ENCODE measurements around the gene TFR2.

TFR2 gene

GRCh38 chr7:100612730-100613390 is 28.5 kb downstream of the TFR2 start:
- DNase-seq (ENCODE audit: low spot score): no peak

- DNase-seq (ENCODE audit: low spot score): peak; percentile 98
Measured at GRCh38 chr7:100611983-100612729, 29.2 kb downstream of the TFR2 start, which contains the start of gene MOSPD3. MOSPD3 (plus strand) TSS chr7:100612540; CDS start chr7:100612792, 252 bp downstream.

- no peak for DNase-seq (ENCODE audit: low spot score)
Measured at GRCh38 chr7:100609958-100610357, 31.4 kb downstream of the TFR2 start.

GRCh38 chr7:100607111-100607510 is 34.2 kb downstream of the TFR2 start:
- DNase-seq (ENCODE audit: low spot score): no peak

- DNase-seq (ENCODE audit: low spot score): no peak
Measured at GRCh38 chr7:100606313-100606712, 35.0 kb downstream of the TFR2 start.

GRCh38 chr7:100604976-100605911 is 36.1 kb downstream of the TFR2 start:
- DNase-seq (ENCODE audit: low spot score): no peak

DNA sequence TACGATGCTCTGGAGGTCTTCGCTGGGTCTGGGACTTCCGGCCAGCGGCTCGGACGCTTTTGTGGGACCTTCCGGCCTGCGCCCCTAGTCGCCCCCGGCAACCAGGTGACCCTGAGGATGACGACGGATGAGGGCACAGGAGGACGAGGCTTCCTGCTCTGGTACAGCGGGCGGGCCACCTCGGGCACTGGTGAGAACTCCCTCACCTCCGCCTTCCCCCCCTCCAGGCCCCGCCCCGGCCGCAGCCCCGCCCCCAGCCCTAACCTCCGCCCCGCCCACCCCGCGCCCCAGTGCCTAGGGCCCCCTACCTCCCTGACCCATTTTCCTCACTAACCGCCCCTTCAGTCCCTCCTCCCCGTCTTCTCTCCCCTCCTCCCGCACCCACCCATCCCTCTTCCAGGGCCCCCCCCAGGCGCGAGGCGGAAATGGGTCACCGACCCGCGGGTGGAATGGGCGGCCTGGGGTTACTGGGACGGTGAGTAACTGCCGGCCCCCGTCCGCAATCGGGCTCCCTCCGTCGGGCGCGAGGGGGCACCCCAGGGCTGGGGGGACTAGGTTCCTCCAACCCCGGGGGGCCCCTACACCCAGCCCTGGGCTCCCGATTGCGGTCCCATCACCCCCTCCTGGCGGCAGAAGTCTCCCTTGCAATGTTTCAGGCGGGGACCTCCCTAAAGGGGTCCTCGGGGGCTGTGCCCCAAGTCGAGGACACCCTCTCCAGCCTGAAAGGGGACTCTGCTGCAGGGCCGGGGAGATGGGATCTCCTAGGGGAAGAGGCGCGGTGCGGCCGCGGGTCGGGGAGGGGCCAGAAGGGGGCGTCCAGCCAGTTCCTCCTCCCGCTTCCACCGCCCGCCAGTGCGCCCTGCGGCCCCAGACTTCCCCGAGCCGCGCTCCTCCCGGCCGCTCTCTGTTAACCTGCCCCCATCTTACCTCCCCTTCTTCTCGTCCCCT is 37.0 kb downstream of the TFR2 start:
- DNase-seq (ENCODE audit: low spot score): peak; percentile 91

- DNase-seq (ENCODE audit: low spot score): no peak
Measured at GRCh38 chr7:100603726-100604027, 37.7 kb downstream of the TFR2 start.

DNA sequence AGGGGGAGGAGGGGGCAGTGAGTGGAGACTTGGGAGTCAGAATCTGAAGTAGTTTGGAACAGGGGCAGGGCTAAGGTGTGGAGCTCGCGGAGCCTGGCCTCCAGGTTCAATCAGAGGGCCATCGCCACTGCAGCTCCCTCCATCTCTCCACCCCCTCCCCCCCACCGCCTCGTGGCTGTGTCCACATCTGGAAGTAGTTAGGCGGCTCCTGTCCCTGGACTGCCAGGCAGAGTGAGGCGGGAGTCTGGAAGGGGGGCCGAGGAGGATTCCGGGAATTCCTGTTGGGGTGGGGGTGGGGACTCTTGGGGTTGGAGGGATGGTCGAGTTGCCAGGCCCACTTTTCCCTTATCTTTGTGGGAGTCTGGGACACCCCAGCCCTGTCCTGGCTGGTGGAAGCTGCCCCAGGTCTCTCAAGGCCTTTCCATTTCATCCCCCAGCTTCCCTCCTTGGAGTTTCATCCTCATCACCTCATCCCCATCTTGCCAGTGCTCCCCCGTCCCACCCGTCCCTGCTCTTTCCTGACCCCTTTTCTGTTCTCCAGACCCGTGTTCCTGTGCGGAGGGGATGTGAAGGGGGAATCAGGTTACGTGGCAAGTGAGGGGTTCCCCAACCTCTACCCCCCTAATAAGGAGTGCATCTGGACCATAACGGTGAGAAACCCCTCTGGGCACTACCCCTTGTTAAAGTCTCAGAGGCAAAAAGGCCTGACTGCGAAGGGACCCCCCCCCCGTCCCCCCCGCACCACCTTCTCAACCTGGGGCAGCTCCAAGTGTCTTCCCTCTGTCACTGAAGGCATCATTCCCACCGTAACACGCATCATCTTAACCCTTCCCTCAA is 38.2 kb downstream of the TFR2 start:
- DNase-seq (ENCODE audit: low spot score): peak; percentile 76

DNA sequence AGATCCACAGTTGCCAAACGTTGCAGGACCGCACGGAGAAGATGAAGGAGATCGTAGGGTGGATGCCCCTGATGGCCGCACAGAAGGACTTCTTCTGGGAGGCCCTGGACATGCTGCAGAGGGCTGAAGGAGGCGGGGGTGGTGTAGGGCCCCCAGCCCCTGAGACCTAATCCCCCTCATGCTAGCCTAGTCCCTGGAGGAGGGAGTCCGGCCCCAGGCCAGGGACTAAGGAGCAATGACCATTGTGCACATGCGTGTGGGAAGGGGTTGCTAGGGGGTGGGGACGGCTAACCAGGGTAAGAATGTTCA is 40.7 kb downstream of the TFR2 start:
- DNase-seq (ENCODE audit: low spot score): no peak

GRCh38 chr7:100599911-100600729 is 41.2 kb downstream of the TFR2 start:
- DNase-seq (ENCODE audit: low spot score): no peak

DNA sequence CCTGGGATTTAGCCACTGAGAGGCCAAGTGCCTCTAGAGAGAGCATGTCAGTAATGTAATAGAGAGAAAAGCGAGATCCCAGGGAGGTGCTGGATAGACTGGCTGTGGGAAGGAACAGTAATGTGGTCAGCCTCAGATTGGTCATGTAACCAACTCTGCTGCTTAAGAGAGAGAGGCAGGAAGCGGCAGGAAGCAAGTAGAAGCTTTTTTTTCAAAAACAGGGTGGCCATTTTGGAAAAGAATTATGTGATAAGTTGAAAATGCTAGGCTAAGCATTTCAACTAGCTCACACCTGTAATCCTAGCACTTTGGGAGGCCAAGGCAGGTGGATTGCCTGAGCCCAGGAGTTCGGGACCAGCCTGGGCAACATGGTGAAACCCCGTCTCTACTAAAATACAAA is 42.9 kb downstream of the TFR2 start:
- DNase-seq (ENCODE audit: low spot score): no peak

DNA sequence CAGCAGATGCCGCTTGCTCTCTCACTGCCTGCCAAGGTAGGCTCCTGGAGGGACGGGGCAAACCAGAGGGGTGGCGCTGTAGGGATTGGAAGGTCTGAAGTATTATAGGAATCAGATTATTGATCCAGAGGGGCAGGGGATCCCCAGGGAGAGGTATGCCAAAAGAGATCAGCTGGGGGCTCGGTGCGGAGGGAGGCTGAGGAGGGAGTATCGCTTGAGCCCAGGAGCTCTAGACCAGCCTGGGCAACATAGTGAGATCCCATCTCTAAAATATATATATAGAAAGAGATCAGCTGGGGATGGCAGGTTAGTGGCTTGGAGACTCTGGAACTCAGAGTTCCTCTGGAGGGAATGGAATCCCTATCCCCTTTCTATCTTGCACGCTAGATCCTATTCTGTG is 46.2 kb downstream of the TFR2 start:
- no peak for DNase-seq (ENCODE audit: low spot score)

GRCh38 chr7:100591596-100591995 is 49.8 kb downstream of the TFR2 start:
- DNase-seq (ENCODE audit: low spot score): no peak

DNA sequence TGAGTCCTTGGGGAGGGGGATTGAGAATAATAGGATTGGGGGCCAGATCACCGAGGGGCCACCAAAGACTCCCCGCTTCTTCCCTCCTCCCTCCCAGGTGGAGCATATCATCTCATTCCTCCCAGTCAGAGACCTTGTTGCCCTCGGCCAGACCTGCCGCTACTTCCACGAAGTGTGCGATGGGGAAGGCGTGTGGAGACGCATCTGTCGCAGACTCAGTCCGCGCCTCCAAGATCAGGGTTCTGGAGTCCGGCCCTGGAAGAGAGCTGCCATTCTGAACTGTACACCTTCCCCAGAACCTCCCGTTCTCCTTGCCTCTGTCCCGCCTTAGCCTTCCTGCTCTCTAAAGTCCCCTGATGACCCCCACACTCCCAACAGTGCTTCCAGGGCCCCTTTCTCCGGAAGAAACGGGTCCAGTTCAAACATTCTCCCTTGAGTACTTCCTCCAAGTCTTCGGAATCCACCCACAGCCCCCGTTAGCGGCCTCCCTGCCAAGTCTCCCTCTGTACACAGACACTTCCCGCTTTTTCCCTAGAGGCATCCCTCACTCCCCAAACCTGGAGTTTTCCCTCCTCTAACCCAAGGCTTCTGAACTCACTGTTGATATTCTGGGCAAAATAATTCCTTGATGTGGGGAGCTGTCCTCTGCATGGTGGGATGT is 51.1 kb downstream of the TFR2 start:
- no peak for DNase-seq (ENCODE audit: low spot score)

- no peak for DNase-seq (ENCODE audit: low spot score)
Measured at GRCh38 chr7:100589341-100589947, 51.9 kb downstream of the TFR2 start.

DNA sequence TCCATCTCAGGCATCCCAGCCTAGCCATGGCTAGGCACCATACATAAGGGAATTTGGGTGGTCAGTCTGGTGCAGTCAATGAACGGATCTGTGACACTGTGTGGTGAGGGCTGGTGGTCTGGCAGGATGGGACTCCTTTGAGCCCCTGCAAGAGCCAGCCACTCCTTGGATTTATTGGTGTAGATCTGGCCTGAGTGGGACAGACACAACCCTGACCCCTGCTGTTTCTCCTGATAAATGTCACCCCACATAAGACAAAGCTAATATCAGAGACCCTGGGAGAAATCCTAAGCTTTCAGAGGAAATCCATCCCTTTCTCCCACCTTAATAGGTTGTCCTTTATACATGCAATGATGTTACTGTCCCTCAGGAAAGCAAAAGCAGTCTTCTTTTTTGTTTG is 52.9 kb downstream of the TFR2 start:
- no peak for DNase-seq (ENCODE audit: low spot score)

DNA sequence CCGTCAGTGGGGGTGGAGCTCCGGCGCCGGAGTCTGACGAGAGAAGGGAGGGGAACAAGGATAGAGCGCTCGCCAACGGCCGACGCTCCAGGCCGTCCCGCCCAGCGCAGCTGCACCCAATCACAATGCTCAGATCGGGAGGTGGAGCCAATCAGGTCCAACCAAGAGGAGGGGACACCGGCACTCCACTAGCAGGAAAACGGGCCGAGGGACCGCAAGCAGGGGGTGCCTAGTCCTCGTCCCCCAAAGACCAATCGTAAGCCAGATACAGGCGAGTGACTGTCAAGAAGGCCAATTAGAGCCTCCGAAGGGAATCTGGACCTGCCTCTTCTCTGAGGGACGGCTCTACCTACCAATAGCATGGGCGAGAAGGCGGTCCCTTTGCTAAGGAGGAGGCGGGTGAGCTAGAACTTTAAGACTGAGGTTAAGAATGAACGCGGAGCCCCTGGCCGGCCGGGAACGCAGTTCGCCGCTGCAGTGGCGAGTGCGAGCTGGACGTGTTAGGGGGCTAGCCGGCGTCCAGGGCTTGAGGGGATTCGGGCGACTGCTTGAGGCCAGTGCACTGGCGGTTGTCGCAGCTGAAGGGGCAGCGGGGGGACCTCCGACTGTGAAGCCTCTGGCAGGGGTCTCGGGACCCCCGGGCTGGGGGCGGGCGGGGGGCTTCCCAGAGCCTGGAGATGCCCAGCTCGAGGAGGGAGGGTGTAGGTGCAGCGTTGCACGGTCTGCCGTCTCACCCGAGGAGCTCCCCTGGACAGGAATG is 54.9 kb downstream of the TFR2 start, which contains the start of gene FBXO24:
Gene FBXO24, plus strand, starts transcription at position 63 of the 760 bp plus-strand sequence. Its CDS starts 298 bp downstream, at position 361.
- DNase-seq (ENCODE audit: low spot score): peak; percentile 96

Measured in iPS-NIHi11 (cell line).